ENCODE measurements around the gene ZNF462. TPM values are rescaled to one million over a fixed set of nuclear protein-coding genes. Genes with fewer than 3 reads are reported as not detected.
A peak's percentile ranks its signal among the peaks of the same experiment; 100 is the strongest.

The ZNF462 gene
- total and polyA plus RNA-seq, 2 experiments from 2014 or later, result 40.0 to 101 TPM

DNA sequence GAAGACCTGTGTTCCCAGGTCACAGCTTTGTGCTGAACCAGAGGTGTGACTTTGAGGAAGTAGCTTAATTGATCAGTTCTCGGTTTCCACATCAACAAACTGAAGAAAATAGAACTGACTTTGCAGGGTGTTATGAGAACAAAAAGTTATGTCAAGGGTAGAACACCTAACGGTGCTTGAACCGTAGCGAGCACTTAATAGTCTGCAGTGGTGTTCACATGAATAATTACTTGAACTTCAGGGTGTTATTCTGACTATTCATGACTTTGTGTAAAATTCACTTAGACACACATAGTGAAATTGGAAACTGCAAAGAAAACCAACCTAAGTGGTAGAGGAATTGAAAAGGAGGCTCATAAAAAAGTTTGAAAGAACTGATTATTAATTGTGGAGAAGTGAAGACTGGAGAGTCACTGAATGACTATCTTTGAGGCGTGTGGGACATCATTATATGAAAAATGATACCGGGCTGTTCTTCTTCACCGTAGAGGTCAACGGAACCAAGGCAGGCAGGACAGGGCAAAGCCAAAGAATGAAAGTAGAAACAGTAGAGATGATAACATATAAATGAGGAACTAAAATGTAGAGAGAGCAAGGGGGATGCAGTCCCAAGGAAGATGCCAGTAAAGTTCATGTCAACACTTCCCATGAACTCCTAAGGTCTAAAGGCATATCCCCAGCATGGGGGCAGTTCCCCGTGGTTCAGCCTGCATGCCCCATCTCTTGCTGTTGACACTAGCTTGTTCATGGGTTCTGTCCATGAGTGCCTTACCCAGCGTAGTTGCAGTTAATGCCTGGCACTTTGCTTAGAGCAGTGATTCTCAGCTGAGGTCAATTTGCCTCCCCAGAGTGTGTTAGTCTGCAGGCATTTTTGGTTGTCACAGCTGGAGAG lies 118.7 kb downstream of the ZNF462 start:
- H3K9me3 Mint-ChIP-seq, result no peaks in the 10 kb centered on the region
- no peak for DNase-seq (ENCODE audit: low spot score)
- Histone ChIP-seq H3K4me3 (no peak overlapping the region), H3F3A (replicated peaks; ENCODE audit: low read depth) (no peaks in the 10 kb centered on the region), H4K20me1 (replicated peaks; ENCODE audit: insufficient read depth) (peaks cover 11% of the 10 kb centered on the region), H3K27me3 (ENCODE audit: insufficient read depth) (no peaks in the 10 kb centered on the region), H3K79me2 (replicated peaks; ENCODE audit: insufficient read depth) (peaks cover 25% of the 10 kb centered on the region), H3K27ac (ENCODE audit: low read depth) (no peak overlapping the region), H3K4me2 (no peak overlapping the region), H3K4me1 (ENCODE audit: insufficient read depth) (no peaks in the 10 kb centered on the region), H3K9me2 (ENCODE audit: insufficient read depth) (0 out of 2 replicates have a peak, but pooled peaks cover 7% of the 10 kb centered on the region), H2AFZ (no peak overlapping the region), H3K36me3 (ENCODE audit: insufficient read depth) (peaks cover 77% of the 10 kb centered on the region)
- no peak overlapping the region for H3K4me3 Mint-ChIP-seq
- H3K27me3 Mint-ChIP-seq (ENCODE audit: insufficient read depth, low read depth, poor library complexity), result peaks cover 2% of the 10 kb centered on the region
- TF ChIP-seq CREB1 (CRISPR knock-in tag; IDR thresholded peaks at IDR 0.05; ENCODE audit: low read depth) (no peak), POLR2AphosphoS5 (IDR thresholded peaks at IDR 0.05; ENCODE audit: low read depth) (no peak), EZH2phosphoT487 (IDR thresholded peaks at IDR 0.05; ENCODE audit: unreplicated experiment) (no peak), JUNB (IDR thresholded peaks at IDR 0.05; ENCODE audit: unreplicated experiment) (no peak), STAT1 (IDR thresholded peaks at IDR 0.05; ENCODE audit: unreplicated experiment) (no peak), ZNF331 (CRISPR knock-in tag; IDR thresholded peaks at IDR 0.05; ENCODE audit: low read depth) (no peak), ZNF114 (CRISPR knock-in tag; IDR thresholded peaks at IDR 0.05) (no peak), NANOG (IDR thresholded peaks at IDR 0.05; ENCODE audit: borderline replicate concordance) (no peak), EZH2 (IDR thresholded peaks at IDR 0.05; ENCODE audit: low read depth, unreplicated experiment) (no peak)
- TF ChIP-seq, protein P1, sequence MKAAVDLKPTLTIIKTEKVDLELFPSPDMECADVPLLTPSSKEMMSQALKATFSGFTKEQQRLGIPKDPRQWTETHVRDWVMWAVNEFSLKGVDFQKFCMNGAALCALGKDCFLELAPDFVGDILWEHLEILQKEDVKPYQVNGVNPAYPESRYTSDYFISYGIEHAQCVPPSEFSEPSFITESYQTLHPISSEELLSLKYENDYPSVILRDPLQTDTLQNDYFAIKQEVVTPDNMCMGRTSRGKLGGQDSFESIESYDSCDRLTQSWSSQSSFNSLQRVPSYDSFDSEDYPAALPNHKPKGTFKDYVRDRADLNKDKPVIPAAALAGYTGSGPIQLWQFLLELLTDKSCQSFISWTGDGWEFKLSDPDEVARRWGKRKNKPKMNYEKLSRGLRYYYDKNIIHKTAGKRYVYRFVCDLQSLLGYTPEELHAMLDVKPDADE (IDR thresholded peaks at IDR 0.05), result no peak
- TF ChIP-seq, protein P2, sequence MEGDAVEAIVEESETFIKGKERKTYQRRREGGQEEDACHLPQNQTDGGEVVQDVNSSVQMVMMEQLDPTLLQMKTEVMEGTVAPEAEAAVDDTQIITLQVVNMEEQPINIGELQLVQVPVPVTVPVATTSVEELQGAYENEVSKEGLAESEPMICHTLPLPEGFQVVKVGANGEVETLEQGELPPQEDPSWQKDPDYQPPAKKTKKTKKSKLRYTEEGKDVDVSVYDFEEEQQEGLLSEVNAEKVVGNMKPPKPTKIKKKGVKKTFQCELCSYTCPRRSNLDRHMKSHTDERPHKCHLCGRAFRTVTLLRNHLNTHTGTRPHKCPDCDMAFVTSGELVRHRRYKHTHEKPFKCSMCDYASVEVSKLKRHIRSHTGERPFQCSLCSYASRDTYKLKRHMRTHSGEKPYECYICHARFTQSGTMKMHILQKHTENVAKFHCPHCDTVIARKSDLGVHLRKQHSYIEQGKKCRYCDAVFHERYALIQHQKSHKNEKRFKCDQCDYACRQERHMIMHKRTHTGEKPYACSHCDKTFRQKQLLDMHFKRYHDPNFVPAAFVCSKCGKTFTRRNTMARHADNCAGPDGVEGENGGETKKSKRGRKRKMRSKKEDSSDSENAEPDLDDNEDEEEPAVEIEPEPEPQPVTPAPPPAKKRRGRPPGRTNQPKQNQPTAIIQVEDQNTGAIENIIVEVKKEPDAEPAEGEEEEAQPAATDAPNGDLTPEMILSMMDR (conservative IDR thresholded peaks at IDR 0.05; ENCODE audit: low read depth in 2 of 2), result no peak
- TF ChIP-seq, protein P3, sequence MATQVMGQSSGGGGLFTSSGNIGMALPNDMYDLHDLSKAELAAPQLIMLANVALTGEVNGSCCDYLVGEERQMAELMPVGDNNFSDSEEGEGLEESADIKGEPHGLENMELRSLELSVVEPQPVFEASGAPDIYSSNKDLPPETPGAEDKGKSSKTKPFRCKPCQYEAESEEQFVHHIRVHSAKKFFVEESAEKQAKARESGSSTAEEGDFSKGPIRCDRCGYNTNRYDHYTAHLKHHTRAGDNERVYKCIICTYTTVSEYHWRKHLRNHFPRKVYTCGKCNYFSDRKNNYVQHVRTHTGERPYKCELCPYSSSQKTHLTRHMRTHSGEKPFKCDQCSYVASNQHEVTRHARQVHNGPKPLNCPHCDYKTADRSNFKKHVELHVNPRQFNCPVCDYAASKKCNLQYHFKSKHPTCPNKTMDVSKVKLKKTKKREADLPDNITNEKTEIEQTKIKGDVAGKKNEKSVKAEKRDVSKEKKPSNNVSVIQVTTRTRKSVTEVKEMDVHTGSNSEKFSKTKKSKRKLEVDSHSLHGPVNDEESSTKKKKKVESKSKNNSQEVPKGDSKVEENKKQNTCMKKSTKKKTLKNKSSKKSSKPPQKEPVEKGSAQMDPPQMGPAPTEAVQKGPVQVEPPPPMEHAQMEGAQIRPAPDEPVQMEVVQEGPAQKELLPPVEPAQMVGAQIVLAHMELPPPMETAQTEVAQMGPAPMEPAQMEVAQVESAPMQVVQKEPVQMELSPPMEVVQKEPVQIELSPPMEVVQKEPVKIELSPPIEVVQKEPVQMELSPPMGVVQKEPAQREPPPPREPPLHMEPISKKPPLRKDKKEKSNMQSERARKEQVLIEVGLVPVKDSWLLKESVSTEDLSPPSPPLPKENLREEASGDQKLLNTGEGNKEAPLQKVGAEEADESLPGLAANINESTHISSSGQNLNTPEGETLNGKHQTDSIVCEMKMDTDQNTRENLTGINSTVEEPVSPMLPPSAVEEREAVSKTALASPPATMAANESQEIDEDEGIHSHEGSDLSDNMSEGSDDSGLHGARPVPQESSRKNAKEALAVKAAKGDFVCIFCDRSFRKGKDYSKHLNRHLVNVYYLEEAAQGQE (IDR thresholded peaks at IDR 0.05; ENCODE audit: unreplicated experiment), result no peak
- TF ChIP-seq, protein P4, sequence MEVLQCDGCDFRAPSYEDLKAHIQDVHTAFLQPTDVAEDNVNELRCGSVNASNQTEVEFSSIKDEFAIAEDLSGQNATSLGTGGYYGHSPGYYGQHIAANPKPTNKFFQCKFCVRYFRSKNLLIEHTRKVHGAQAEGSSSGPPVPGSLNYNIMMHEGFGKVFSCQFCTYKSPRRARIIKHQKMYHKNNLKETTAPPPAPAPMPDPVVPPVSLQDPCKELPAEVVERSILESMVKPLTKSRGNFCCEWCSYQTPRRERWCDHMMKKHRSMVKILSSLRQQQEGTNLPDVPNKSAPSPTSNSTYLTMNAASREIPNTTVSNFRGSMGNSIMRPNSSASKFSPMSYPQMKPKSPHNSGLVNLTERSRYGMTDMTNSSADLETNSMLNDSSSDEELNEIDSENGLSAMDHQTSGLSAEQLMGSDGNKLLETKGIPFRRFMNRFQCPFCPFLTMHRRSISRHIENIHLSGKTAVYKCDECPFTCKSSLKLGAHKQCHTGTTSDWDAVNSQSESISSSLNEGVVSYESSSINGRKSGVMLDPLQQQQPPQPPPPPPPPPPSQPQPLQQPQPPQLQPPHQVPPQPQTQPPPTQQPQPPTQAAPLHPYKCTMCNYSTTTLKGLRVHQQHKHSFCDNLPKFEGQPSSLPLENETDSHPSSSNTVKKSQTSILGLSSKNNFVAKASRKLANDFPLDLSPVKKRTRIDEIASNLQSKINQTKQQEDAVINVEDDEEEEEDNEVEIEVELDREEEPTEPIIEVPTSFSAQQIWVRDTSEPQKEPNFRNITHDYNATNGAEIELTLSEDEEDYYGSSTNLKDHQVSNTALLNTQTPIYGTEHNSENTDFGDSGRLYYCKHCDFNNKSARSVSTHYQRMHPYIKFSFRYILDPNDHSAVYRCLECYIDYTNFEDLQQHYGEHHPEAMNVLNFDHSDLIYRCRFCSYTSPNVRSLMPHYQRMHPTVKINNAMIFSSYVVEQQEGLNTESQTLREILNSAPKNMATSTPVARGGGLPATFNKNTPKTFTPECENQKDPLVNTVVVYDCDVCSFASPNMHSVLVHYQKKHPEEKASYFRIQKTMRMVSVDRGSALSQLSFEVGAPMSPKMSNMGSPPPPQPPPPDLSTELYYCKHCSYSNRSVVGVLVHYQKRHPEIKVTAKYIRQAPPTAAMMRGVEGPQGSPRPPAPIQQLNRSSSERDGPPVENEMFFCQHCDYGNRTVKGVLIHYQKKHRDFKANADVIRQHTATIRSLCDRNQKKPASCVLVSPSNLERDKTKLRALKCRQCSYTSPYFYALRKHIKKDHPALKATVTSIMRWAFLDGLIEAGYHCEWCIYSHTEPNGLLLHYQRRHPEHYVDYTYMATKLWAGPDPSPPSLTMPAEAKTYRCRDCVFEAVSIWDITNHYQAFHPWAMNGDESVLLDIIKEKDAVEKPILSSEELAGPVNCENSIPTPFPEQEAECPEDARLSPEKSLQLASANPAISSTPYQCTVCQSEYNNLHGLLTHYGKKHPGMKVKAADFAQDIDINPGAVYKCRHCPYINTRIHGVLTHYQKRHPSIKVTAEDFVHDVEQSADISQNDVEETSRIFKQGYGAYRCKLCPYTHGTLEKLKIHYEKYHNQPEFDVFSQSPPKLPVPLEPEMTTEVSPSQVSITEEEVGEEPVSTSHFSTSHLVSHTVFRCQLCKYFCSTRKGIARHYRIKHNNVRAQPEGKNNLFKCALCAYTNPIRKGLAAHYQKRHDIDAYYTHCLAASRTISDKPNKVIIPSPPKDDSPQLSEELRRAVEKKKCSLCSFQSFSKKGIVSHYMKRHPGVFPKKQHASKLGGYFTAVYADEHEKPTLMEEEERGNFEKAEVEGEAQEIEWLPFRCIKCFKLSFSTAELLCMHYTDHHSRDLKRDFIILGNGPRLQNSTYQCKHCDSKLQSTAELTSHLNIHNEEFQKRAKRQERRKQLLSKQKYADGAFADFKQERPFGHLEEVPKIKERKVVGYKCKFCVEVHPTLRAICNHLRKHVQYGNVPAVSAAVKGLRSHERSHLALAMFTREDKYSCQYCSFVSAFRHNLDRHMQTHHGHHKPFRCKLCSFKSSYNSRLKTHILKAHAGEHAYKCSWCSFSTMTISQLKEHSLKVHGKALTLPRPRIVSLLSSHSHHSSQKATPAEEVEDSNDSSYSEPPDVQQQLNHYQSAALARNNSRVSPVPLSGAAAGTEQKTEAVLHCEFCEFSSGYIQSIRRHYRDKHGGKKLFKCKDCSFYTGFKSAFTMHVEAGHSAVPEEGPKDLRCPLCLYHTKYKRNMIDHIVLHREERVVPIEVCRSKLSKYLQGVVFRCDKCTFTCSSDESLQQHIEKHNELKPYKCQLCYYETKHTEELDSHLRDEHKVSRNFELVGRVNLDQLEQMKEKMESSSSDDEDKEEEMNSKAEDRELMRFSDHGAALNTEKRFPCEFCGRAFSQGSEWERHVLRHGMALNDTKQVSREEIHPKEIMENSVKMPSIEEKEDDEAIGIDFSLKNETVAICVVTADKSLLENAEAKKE (CRISPR knock-in tag; IDR thresholded peaks at IDR 0.05), result no peak
- H3K27ac Mint-ChIP-seq, result peak overlapping the region; percentile 26; the same call in 1 of the 2 replicates
- H3K36me3 Mint-ChIP-seq (ENCODE audit: low read depth), result peaks cover 90% of the 10 kb centered on the region
- H3K4me1 Mint-ChIP-seq, result peaks cover 2% of the 10 kb centered on the region
- peak; percentile 48; the same call in 2 of the 3 replicates for ATAC-seq
